SK-N-SH treated with all-trans-retinoic acid at 6 μM for 48 hours (cell line): Measurements from ENCODE around the gene KIAA1586.
"Not testable (repeated sequence)": the region's sequence is repeated elsewhere in the genome, so short reads cannot be mapped to it uniquely, and the experiment has no call there.

Experiments
- ATAC-seq: fragments of 200-7000 bp; cut with Tn5 transposase; 3 replicates; pipeline ENCODE4 v1.9.1; 2020; ENCODE audit warnings: mild to moderate bottlenecking, moderate library complexity
- ARNTL ChIP-seq: fragments of 450-650 bp; formaldehyde crosslinking; IDR thresholded peaks from 2 replicates; pipeline ENCODE4 v1.5.0; 2020; ENCODE audit warnings: low read depth, mild to moderate bottlenecking, moderate library complexity, borderline replicate concordance
- BACH2 ChIP-seq: fragments of 250-450 bp; sonication (Bioruptor Pico); IDR thresholded peaks from 2 replicates; pipeline ENCODE4 v1.9.0; 2021; ENCODE audit warnings: mild to moderate bottlenecking, borderline replicate concordance
- GLIS3 ChIP-seq: fragments of 250-450 bp; sonication (Bioruptor Pico); IDR thresholded peaks from 2 replicates; pipeline ENCODE4 v1.5.0; 2020; ENCODE audit warnings: mild to moderate bottlenecking, moderate library complexity
- PATZ1 ChIP-seq: fragments of 250-450 bp; sonication (Bioruptor Pico); IDR thresholded peaks from 2 replicates; pipeline ENCODE4 v1.8.0; 2020; ENCODE audit warnings: mild to moderate bottlenecking, moderate library complexity, borderline replicate concordance
- POU6F1 ChIP-seq: fragments of 250-450 bp; sonication (Bioruptor Pico); IDR thresholded peaks from 2 replicates; pipeline ENCODE4 v1.8.0; 2021; ENCODE audit warnings: low read depth, mild to moderate bottlenecking, moderate library complexity, borderline replicate concordance
- TCF4 ChIP-seq: fragments of 250-450 bp; sonication (Bioruptor Pico); IDR thresholded peaks from 2 replicates; pipeline ENCODE4 v1.8.0; 2021; ENCODE audit warnings: mild to moderate bottlenecking, moderate library complexity, borderline replicate concordance
- TOX ChIP-seq: fragments of 250-450 bp; sonication (Bioruptor Pico); IDR thresholded peaks from 2 replicates; pipeline ENCODE4 v1.8.0; 2021; ENCODE audit warnings: mild to moderate bottlenecking, moderate library complexity, borderline replicate concordance
- TSHZ2 ChIP-seq: fragments of 250-450 bp; sonication (Bioruptor Pico); IDR thresholded peaks from 2 replicates; pipeline ENCODE4 v1.5.0; 2020; ENCODE audit warnings: mild to moderate bottlenecking, moderate library complexity
- ZC3H10 ChIP-seq: fragments of 250-450 bp; sonication (Bioruptor Pico); IDR thresholded peaks from 2 replicates; pipeline ENCODE4 v1.5.1; 2021; ENCODE audit warnings: mild to moderate bottlenecking, moderate library complexity
- ZFP3 ChIP-seq: fragments of 250-450 bp; sonication (Bioruptor Pico); IDR thresholded peaks from 2 replicates; pipeline ENCODE4 v1.5.0; 2020; ENCODE audit warnings: mild to moderate bottlenecking, moderate library complexity
- ZNF565 ChIP-seq: fragments of 450-650 bp; formaldehyde crosslinking; conservative IDR thresholded peaks from 2 replicates; pipeline ENCODE4 v1.5.0; 2020; ENCODE audit warnings: low read depth, mild to moderate bottlenecking, moderate library complexity
- ZNF70 ChIP-seq: fragments of 450-650 bp; formaldehyde crosslinking; IDR thresholded peaks from 2 replicates; pipeline ENCODE4 v1.5.0; 2020; ENCODE audit warnings: mild to moderate bottlenecking, moderate library complexity

The KIAA1586 gene

GRCh38 chr6:57046332-57047256 lies at the start of gene KIAA1586:
Gene KIAA1586, plus strand, starts transcription at chr6:57046693. Its CDS starts 63 bp downstream, at chr6:57046756.
- ATAC-seq = peak; percentile 99
- TF ChIP-seq TSHZ2 = peak; percentile 35; the same call in 1 of the 2 replicates

GRCh38 chr6:56999049-56999448 lies 47.4 kb upstream of the KIAA1586 start:
- TF ChIP-seq ARNTL (CRISPR knock-in tag) (no peak), PATZ1 (no peak), ZNF70 (CRISPR knock-in tag) (no peak), BACH2 (CRISPR knock-in tag) (no peak), ZFP3 (no peak), POU6F1 (CRISPR knock-in tag) (no peak), TOX (CRISPR knock-in tag) (no peak)
- ATAC-seq = no peak

- not testable (repeated sequence) for ATAC-seq
Observed at GRCh38 chr6:56999748-57000147, 46.7 kb upstream of the KIAA1586 start.

GRCh38 chr6:57002197-57002596 lies 44.3 kb upstream of the KIAA1586 start:
- ATAC-seq = no peak
- TF ChIP-seq PATZ1 (no peak), ZNF565 (CRISPR knock-in tag) (no peak), TCF4 (CRISPR knock-in tag) (no peak), TSHZ2 (no peak), GLIS3 (CRISPR knock-in tag) (no peak), TOX (CRISPR knock-in tag) (no peak), ZC3H10 (no peak), ARNTL (CRISPR knock-in tag) (no peak), BACH2 (CRISPR knock-in tag) (no peak)
